ENCODE results near the gene TLN1.

- TF ChIP-seq CTCF (IDR thresholded peaks at IDR 0.05), result no peak
- TF ChIP-seq POLR2A (IDR thresholded peaks at IDR 0.05), result no peak
Observed at GRCh38 chr9:35714579-35715252, 17.3 kb downstream of the TLN1 start.

Measured in thyroid gland (tissue), 4 donors.